GF-D8 (cell line): ENCODE results near the gene PCNA.
A peak's percentile ranks its signal among the peaks of the same experiment; 100 is the strongest.

Experiments
- DNase-seq: peaks from one replicate; lab custom pipeline; 2025; lab: John Stamatoyannopoulos, UW

The PCNA gene

DNA sequence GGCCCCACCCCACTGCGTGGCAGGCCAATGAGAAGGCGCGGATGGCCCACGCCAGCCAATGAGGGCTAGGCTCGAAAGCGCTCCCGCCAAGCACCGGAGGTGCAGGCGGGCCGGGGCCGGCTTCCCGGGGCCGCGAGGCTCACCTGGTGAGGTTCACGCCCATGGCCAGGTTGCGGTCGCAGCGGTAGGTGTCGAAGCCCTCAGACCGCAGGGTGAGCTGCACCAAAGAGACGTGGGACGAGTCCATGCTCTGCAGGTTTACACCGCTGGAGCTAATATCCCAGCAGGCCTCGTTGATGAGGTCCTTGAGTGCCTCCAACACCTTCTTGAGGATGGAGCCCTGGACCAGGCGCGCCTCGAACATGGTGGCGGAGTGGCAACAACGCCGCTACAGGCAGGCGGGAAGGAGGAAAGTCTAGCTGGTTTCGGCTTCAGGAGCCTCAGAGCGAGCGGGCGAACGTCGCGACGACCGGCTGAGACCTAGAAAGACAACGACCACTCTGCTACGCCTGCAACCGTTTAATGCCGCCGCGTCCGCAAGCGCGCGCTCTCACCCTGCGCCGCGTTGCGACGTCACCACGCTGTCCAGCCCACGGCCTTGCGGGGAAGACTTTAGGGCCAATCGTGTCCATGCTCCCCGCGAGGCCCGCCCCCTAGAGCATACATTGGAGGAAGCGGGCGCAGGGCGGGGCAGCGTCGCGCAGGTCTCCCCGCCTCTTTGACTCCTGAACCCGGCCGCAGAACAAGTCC lies at the start of gene PCNA:
PCNA (minus strand) TSS at position 524 of the 750 bp plus-strand sequence; CDS start at position 364, 160 bp downstream.
- peak; percentile 93 for DNase-seq

DNA sequence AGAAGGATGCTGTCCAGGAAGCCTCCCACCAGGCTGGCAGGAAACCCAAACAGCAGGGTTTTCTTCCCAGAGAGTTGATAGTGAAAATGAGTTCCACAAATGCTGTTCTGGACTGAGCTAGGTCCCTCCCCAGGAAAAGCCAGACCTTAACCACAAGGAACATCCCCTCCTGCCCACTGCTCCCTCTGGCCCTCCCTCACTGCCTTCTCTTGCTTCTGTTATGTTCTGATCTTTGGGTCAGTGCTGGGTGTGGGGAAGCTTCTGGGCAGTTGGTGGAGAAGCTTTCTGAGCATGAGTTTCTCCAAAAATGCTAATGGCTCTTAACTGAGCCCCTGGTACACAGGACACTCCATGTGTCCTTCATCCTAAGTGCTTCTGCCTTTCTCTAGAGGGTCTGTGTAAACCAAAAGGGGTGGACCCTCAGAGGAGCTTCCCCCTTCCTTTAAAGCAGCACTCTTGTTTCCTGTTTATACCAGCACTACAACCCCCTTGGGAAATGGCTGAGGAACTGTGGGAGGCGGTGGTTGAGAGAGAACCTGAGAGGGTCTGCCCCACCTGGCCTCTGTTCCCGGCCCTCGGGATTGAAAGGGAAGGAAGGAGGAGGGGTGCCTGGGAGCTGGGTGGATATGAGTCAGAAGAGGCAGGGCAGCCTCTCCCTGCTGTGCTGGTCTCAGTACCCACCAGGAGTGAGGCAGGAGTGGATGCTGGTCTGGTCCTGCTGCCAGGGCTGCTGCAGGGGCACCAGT lies 49.1 kb upstream of the PCNA start:
- peak; percentile 59 for DNase-seq

GRCh38 chr20:5164645-5165625 lies 45.2 kb upstream of the PCNA start:
- DNase-seq = no peak

- DNase-seq = no peak
Observed at GRCh38 chr20:5161536-5162164, 41.9 kb upstream of the PCNA start.

DNA sequence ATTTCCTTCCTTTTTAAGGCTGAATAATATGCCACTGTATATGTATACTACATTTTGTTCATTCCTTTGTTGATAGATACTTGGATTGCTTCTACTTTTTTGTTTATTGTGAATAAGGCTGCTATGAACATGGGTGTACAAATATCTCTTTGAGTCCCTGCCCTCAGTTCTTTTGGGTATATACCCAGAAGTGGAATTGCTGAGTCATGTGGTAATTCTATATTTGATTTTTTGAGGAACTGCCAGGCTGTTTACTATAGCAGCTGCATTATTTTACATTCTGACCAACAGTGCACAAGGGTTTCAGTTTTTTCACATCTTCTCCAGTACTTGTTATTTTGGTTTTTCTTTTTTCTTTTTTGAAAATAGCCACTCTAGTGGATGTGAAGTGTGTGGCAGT lies 41.1 kb upstream of the PCNA start:
- DNase-seq = no peak

DNA sequence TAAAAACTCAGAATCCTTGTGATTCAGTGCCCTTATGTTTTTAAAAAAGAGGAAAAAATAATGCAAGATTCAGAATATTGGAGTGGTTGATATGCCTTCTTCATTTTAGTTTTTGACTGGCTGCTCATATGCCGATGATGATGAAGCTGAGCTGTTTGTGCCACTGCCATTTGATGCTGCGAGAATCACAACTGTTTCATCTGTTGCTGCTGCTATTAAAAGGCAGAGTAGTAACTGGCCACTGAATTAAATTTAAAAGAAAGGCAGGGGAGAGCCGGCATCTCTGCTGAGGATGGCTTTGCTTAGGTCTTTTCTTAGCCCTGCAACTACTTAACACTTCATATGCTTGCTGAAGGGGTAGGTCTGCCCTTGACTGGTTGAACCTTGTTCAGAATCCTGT lies 40.2 kb upstream of the PCNA start:
- DNase-seq = no peak

- DNase-seq = no peak
Observed at GRCh38 chr20:5156675-5157448, 37.1 kb upstream of the PCNA start.

DNA sequence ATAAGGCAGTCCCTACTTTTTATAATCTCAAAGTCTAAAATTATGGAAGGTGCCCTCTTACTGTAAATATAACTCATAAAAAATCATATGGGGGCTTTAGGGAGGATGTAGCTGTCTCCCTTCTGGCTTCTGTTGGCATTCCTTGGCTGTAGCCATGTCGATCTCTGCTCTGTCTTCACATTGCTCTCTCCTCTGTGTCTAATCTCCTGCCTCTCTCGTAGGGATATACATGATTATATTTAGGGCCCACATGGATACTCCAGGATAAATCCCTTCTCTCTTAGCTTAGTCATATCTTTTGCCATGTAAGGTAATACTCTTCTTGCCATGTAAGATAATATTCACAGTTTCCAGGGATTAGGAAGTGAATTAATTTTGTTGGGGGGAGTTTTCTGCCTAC lies 35.6 kb upstream of the PCNA start:
- DNase-seq = no peak

GRCh38 chr20:5154543-5154925 lies 34.8 kb upstream of the PCNA start:
- DNase-seq = no peak

DNA sequence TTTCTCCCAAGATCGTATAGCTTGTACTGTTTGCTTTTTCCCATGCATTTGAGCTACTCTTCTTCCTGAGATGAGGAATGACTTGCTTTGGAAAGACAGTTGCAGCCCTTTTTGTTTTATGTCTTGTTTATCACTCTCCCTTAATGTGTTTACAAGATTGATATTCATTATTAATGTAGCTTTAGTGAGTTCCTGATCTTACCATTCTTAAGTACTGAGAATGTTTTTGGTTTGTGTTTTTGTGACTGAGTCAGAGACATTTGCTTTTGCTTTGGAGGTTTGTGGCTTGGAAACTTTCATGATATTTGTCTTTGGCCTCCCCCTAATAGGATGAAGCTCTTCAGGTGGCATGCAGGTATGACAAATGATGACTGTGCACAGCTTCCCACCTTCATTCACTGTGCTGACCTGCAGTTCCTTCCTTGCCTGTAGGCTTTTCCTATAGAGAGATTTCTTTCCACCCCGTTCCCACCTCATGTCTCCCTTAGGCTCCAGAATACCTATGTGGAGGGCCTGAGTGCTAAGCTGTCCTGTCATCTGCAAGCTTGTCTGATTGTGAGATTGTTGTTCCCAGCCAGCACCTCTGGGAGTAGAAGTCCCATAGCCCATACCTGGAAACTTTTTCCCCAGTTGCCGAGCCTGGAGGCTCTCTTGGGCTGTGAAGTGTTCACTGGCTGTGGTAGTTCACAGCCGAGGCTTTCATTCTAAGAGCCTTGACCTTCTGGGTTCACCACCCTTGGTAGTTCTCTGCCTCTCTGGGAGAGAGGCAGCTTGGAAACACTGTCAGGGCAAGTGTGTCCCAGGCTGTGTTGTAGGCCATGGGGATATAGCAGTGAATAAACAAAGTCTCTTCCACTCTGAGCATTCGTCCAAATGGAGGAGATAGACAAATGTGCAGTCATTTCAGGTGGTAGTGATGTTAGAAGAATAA lies 34.1 kb upstream of the PCNA start:
- DNase-seq = no peak

DNA sequence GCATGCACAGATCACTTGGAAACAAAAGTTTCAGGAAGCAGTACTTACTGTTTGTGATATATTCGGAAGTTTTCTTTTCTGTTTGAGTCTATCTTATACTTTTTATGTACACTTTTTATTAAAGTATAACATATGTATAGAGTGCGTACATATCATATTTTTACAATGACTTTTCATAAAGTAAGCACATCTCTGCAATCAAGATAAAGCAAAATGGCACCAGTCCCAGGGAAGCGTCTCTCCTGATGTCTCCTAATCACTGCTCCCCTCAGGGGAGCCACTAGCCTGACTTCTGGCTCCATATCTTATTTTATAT lies 33.4 kb upstream of the PCNA start:
- no peak for DNase-seq

DNA sequence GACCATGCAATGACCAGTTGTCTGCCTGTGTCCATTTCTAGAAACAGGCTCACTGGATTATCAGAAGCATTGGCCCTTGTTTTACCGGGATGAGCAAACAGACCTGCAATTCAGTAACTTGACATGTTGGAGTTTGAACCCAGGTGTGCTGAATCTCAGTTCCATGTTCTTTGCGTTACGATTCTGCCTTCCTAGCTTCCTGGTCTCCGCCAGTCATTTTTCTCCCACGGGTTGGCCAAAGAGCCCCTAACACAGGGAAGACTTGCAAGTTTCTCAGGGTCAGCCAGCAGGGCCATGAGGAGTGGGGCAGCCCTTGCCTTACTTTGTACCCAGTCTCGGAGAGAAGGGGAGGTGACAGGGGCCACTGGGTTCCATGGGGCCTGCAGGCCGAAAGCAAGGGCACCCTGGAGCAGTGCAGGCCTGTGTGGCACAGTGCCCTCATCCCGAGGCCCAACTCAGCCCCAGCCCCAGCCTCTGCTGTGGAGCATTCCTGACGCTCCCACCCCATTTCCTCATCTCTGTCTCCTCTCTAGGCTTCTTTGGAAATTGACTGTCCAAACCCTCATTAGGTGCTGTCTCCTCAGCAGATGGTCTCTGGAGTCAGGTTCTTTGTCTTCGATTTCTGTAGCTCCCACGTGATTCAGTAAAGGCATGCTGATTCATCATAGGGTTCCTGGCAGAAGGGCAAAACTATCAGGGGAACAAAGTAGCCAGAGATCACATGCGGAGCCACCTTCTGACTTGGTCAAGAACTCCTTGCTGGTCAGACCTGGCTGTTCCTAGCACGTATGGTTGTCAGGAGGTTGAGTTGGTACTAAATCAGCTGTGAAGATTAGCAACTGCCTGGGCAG lies 30.7 kb upstream of the PCNA start:
- no peak for DNase-seq

DNA sequence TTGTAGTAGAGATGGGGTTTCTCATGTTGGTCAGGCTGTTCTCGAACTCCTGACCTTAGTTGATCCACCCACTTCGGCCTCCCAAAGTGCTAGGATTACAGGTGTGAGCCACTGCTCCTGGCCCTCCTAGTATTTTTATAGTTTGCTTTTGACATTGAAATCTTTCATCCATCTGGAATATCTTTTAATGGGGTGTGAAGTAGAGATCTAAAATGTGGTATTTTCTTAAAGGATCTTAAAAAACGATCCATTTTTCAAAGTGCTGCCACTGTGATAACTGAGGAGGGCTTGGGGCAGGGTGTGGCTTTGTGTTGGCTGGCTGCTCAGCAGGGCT lies 30.1 kb upstream of the PCNA start:
- no peak for DNase-seq

GRCh38 chr20:5148581-5148980 lies 28.8 kb upstream of the PCNA start:
- DNase-seq = no peak

GRCh38 chr20:5146871-5147592 lies 27.3 kb upstream of the PCNA start:
- no peak for DNase-seq

DNA sequence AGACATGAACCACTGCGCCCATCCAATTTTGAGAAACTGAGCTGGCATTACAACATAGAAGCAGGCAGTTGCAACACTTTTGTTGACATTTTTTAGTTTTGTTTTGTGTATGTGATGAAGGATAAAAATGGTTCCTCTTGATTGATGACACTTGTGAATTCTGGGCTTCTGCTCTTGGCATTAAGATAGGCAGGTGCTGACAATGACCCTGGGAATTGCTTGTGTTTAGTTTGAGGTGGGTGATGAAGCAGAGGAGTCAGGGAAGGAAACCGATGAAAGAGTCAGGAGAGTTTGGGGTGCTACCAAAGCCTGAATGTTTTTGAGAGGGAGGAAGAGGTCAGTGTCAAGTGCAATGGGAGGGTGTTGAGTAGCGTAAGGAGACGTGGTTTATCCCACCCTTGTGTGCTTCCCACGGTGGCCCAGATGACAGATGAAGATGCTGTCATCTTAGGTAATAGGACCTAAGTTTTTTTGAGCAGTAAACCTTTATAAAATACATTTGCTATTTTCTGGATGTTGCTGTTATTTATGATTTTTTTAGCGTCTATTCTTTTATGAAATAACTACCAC lies 26.4 kb upstream of the PCNA start:
- no peak for DNase-seq

- DNase-seq = no peak
Observed at GRCh38 chr20:5145365-5146098, 25.8 kb upstream of the PCNA start.

DNA sequence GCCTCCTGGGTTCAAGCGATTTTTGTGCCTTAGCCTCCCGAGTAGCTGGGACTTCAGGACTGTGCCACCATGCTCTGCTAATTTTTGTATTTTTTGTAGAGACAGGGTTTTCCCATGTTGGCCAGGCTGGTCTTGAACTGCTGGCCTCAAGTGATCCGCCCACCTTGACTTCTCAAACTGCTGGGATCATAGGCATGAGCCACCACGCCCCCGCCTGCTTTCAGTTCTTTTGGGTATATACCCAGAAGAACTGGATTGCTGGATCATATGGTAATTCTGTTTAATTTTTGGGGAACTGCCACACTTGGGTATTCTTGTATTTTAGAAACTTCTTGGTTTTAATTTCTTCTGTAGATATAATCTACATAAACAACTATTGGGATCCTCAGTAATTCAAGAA lies 24.1 kb upstream of the PCNA start:
- DNase-seq = no peak
